ENCODE measurements around the gene LIN28B. TPM values are rescaled to one million over a fixed set of nuclear protein-coding genes. Genes with fewer than 3 reads are reported as not detected.

The LIN28B gene
- total RNA-seq, 8 experiments from 2014 or later = 0.07 to 36.1 (median 9.6) TPM; not detected in 1

DNA sequence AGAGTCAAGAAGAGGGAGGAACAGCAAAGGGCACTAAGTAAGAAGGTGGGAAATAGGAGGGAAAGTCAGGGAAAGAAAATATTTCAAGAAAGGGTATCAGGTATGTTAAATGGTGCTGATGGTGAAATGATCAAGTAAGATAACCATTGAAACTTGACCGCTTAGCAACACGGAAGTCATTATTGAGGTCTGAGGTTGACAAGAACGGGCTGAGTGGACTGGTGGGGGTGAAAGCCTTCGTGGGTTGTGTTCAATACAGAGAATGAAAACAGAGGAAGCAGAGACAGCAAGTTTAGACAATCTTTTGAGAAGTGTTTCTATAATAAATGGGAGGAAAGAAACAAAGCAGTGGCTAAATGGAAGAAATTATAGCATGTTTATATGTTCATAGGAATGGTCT, 72.0 kb downstream of the LIN28B start:
- no peak overlapping the region for H3K4me3 ChIP-seq
- no peak overlapping the region for H3K27ac ChIP-seq
- in situ Hi-C loops (cut with MboI; ENCODE audit: low pct_unique_long_range_greater_than_20kb in 2 of 9, low sequenced_read_pairs in 9 of 9, unreplicated experiment in 9 of 9) = no loop called here
- WGBS, 10 experiments = 31 to 100% (median 77%) methylated on average over 2 to 4 of the region's 4 CpGs
- H3K4me1 ChIP-seq (replicated peaks in 1 of 2) = no peaks in the 10 kb centered on the region
- ATAC-seq (replicated peaks in 6 of 8) = no peak

DNA sequence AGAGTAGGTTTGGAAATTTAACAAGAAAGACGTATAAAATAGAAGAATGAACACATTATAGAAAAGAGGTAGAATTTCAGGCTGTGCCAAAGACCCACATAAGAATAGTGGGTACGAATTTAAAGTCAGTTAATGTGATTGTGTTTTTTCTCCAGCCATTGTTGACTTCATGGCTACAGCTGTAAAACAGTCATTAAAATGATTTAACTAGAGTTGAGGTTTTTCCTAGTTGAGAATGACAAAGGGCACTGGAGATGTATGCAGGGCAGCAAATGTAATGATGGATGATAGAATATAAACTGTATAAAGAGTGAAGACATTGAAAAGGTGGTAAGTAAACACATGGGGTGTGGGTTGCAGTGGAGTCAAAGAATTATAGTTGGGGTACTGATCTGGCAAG, 72.7 kb downstream of the LIN28B start:
- ATAC-seq (replicated peaks in 6 of 8) = peak in 2 of 8 experiments; percentile 13 to 47
- in situ Hi-C loops (cut with MboI; ENCODE audit: low pct_unique_long_range_greater_than_20kb in 2 of 9, low sequenced_read_pairs in 9 of 9, unreplicated experiment in 9 of 9) = no loop called here
- H3K4me3 ChIP-seq = no peak overlapping the region
- WGBS, 10 experiments = 0 to 79% (median 36%) methylated on average over 1 to 2 of the region's 2 CpGs
- no peak overlapping the region for H3K27ac ChIP-seq
- peaks cover 0 to 1% of the 10 kb centered on the region in 2 donors for H3K4me1 ChIP-seq (replicated peaks in 1 of 2)

DNA sequence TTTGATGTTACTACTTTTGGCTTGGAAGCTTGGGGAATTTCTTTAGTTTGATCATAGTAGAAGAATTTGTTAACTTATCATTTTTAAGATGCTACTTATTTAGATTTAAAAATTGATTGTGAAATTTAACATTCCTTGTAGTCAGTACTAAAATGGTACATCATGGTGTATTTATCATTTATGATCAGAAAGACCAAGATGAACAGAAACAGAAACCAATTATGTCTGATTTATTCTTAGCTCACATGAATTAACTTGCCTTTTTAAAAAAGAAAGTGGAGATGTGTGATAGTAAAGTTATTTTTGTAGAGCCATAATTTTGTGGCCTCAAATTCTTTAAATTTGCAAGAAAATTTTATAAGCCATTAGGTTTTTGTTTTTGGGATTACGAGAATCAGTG, 77.6 kb downstream of the LIN28B start:
- no peak overlapping the region for H3K4me3 ChIP-seq
- H3K27ac ChIP-seq = no peak overlapping the region
- peaks cover 0 to 15% of the 10 kb centered on the region in 2 donors for H3K4me1 ChIP-seq (replicated peaks in 1 of 2)
- WGBS, 10 experiments = 0 to 100% (median 83%) methylated on average over 1 of the region's 1 CpG; no CpG with 5 or more reads in 1 of the 10 experiments
- in situ Hi-C loops (cut with MboI; ENCODE audit: low pct_unique_long_range_greater_than_20kb in 2 of 9, low sequenced_read_pairs in 9 of 9, unreplicated experiment in 9 of 9) = no loop called here
- ATAC-seq (replicated peaks in 6 of 8) = no peak

DNA sequence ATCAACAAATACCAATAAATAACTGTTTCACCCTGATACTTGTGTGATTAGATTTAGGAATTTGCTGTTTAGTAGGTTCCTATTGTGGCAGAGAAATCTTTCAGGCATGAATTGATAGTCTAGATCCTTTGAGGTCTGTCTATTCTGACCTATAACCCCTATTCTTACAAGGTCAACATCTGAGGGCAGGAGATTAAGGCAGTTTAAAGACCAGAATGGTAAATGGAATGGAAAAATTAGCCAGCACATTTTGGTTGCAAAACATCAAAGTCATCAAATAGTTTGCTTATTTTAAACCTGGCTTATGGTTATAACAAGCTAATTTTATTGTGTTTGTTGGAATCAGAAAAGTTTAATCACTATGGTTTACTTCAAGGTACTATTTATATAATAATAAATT, 78.4 kb downstream of the LIN28B start:
- H3K4me3 ChIP-seq = no peak overlapping the region
- peaks cover 0 to 15% of the 10 kb centered on the region in 2 donors for H3K4me1 ChIP-seq (replicated peaks in 1 of 2)
- in situ Hi-C loops (cut with MboI; ENCODE audit: low pct_unique_long_range_greater_than_20kb in 2 of 9, low sequenced_read_pairs in 9 of 9, unreplicated experiment in 9 of 9) = no loop called here
- H3K27ac ChIP-seq = no peak overlapping the region
- no peak for ATAC-seq (replicated peaks in 6 of 8)

DNA sequence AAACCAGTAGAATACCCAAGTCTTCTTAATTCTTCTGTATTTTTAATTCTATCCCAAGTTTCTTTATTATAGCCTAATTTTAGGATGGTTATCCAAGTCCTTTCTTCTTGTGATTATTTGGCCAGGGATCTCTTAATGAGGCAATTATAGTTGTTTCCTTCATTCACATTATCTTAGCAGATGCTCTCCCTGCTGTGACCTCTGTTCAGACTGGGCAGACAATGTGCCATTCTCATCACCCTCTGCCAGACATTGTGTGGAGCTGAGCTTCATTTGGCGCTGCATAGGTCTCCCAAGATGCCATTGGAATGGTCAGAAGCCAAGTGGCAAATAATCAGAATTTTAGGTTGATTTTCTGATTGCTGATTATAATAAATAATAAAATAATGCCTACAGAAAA, 79.4 kb downstream of the LIN28B start:
- in situ Hi-C loops (cut with MboI; ENCODE audit: low pct_unique_long_range_greater_than_20kb in 2 of 9, low sequenced_read_pairs in 9 of 9, unreplicated experiment in 9 of 9) = no loop called here
- 0 to 83% (median 50%) methylated on average over 1 of the region's 1 CpG; no CpG with 5 or more reads in 5 of the 10 experiments for WGBS, 10 experiments
- H3K27ac ChIP-seq = no peak overlapping the region
- no peak overlapping the region for H3K4me3 ChIP-seq
- peaks cover 0 to 15% of the 10 kb centered on the region in 2 donors for H3K4me1 ChIP-seq (replicated peaks in 1 of 2)
- peak in 1 of 8 experiments; percentile 30 for ATAC-seq (replicated peaks in 6 of 8)

DNA sequence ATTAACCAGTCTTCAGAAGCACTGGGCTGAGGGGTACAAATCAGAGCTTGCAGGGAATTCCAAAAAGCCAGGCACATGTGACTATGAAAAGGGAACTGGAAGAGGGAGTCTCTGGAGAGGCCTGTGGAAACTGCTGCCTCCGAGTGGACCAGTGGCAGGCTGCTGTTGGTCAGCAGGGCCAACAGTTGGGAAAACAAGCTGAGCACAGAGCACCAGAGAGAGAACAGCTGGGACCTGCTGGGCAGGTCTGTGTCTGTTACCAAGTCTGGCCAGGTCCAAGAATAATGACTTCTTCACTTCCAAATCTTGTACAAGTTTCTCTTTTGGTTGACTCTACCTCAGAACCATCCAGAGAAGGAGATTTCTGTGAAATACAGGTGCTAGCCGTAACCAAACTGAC, 81.4 kb downstream of the LIN28B start:
- WGBS, 10 experiments = 42 to 100% (median 71%) methylated on average over 1 to 2 of the region's 2 CpGs; no CpG with 5 or more reads in 1 of the 10 experiments
- peak in 4 of 8 experiments; percentile 48 to 58 (median 53) for ATAC-seq (replicated peaks in 6 of 8)
- in situ Hi-C loops (cut with MboI; ENCODE audit: low pct_unique_long_range_greater_than_20kb in 2 of 9, low sequenced_read_pairs in 9 of 9, unreplicated experiment in 9 of 9) = no loop called here
- Histone ChIP-seq H3K27ac (no peak overlapping the region), H3K4me3 (no peak overlapping the region), H3K4me1 (replicated peaks in 1 of 2) (peaks cover 4 to 15% of the 10 kb centered on the region in 2 donors)

DNA sequence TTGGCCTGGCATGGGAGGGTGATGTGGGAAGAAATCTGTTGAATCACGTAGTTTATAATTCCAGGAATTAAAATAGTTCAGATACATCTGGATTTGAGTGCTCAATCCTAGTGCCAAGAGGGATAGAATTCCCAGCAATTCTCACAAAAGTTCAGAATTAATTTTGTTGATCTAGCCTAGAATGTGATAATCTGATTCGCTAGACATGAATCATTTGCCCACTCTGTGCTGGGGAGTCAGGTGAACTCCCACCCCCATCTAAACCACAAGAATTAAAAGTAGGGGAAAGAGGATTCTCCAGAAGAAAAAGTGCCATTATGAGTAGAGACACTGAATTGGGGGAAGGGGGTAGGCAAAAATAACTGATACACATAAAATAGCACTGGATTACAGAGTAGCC, 85.0 kb downstream of the LIN28B start:
- no peak for ATAC-seq (replicated peaks in 6 of 8)
- 10 to 100% (median 55%) methylated on average over 1 to 2 of the region's 2 CpGs; no CpG with 5 or more reads in 3 of the 10 experiments for WGBS, 10 experiments
- Histone ChIP-seq H3K27ac (no peak overlapping the region), H3K4me1 (replicated peaks in 1 of 2) (peaks cover 0 to 4% of the 10 kb centered on the region in 2 donors), H3K4me3 (no peak overlapping the region)
- in situ Hi-C loops (cut with MboI; ENCODE audit: low pct_unique_long_range_greater_than_20kb in 2 of 9, low sequenced_read_pairs in 9 of 9, unreplicated experiment in 9 of 9) = no loop called here

DNA sequence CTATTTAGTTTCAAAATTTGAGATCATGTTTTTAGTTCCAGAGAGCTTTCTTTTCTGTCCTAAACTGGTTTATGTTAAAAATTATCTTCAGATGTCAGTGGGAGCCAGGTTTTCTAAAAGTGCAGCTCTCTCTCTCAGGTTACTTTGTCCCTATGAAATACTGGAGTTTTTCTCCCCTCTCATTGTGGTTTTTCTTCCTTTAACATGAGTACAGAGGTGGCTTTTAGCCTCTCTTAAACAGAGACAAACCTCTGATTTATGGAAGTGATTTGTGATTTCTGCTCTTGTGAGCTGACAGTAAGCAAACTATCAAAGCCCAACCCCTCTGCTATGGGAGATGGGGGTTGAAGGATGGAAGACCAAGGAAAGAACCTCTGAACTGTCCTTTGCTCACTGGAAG, 85.7 kb downstream of the LIN28B start:
- peaks cover 0 to 4% of the 10 kb centered on the region in 2 donors for H3K4me1 ChIP-seq (replicated peaks in 1 of 2)
- in situ Hi-C loops (cut with MboI; ENCODE audit: low pct_unique_long_range_greater_than_20kb in 2 of 9, low sequenced_read_pairs in 9 of 9, unreplicated experiment in 9 of 9) = no loop called here
- no peak overlapping the region for H3K4me3 ChIP-seq
- peak in 1 of 8 experiments; percentile 26 for ATAC-seq (replicated peaks in 6 of 8)
- H3K27ac ChIP-seq = no peak overlapping the region

DNA sequence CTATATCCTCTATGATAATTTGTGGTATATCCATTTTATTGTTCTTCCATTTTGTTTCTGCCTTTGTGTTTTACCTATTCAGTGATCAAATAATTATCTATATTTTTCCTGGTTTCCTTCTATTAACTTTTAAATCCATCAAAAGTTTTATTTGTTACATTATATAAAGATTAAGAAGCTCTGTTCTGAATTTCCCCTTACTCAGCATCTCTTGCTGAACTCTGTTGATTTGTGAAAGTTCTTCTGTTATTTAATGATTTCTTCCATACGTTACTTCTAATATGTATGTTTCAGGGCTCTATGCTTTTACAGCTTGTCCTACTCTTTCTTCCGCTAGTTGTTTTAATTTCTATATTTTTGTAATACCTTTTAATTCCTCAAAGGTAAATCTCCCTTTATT, 87.1 kb downstream of the LIN28B start:
- Histone ChIP-seq H3K27ac (no peak overlapping the region), H3K4me3 (no peak overlapping the region), H3K4me1 (replicated peaks in 1 of 2) (peaks cover 0 to 4% of the 10 kb centered on the region in 2 donors)
- no peak for ATAC-seq (replicated peaks in 6 of 8)
- in situ Hi-C loops (cut with MboI; ENCODE audit: low pct_unique_long_range_greater_than_20kb in 2 of 9, low sequenced_read_pairs in 9 of 9, unreplicated experiment in 9 of 9) = no loop called here
- 32 to 100% (median 96%) methylated on average over 1 to 2 of the region's 2 CpGs for WGBS, 10 experiments

DNA sequence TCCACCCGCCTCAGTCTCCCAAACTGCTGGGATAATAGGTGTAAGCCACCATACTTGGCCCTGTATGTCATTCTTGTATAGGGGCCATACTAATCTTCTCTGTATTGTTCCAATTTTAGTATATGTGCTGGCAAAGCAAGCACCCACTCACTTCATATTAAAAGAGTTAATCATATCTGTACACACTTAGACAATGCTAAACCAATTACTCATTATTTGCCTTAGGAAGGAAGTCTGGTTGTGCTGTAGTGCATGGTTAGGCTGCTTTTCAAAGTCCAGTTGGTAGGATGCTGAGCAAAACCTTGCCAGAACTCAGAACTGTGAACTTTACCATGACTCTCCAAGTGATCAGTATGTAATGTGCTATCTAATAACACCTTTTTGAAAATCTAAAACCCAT, 88.6 kb downstream of the LIN28B start:
- in situ Hi-C loops (cut with MboI; ENCODE audit: low pct_unique_long_range_greater_than_20kb in 2 of 9, low sequenced_read_pairs in 9 of 9, unreplicated experiment in 9 of 9) = no loop called here
- 100% methylated on average over 1 of the region's 1 CpG; no CpG with 5 or more reads in 9 of the 10 experiments for WGBS, 10 experiments
- peaks cover 0 to 4% of the 10 kb centered on the region in 2 donors for H3K4me1 ChIP-seq (replicated peaks in 1 of 2)
- no peak for ATAC-seq (replicated peaks in 6 of 8)
- H3K4me3 ChIP-seq = no peak overlapping the region
- no peak overlapping the region for H3K27ac ChIP-seq

DNA sequence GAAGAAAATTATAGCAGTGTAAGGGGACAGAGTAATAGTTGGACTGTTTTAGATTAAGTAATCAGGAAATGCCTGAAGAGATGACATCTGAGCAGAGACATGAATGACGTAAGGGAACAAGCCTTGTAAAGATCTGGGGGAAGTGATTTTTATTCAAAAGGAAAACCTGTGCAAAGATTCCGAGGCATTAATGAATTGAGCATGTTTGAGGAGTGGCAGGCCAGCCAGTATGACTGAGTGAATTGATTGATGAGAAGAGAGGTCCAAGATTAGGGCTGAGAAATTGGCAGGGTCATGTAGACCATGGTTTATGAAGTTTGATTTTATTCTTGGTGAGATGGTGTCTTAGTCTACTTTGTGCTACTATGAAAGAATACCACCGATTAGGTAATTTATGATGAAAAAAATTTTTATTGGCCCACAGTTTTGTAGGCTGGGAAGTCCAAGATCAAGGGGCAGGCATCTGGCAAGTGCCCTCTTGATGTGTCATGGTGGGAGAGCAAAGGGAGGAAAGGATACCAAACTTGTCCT, 95.1 kb downstream of the LIN28B start:
- in situ Hi-C loops (cut with MboI; ENCODE audit: low pct_unique_long_range_greater_than_20kb in 2 of 9, low sequenced_read_pairs in 9 of 9, unreplicated experiment in 9 of 9) = loop anchor here in 2 of 9 experiments (25.0 kb wide), 2 partner anchors 90 to 115 kb away; partner anchors contain the start of gene LIN28B (in 1 of the 2)
- Histone ChIP-seq H3K4me3 (no peak overlapping the region), H3K27ac (no peak overlapping the region), H3K4me1 (replicated peaks in 1 of 2) (no peaks in the 10 kb centered on the region)
- peak in 1 of 8 experiments; percentile 37 for ATAC-seq (replicated peaks in 6 of 8)
- WGBS, 10 experiments = 0 to 100% (median 71%) methylated on average over 1 to 3 of the region's 3 CpGs; no CpG with 5 or more reads in 2 of the 10 experiments

DNA sequence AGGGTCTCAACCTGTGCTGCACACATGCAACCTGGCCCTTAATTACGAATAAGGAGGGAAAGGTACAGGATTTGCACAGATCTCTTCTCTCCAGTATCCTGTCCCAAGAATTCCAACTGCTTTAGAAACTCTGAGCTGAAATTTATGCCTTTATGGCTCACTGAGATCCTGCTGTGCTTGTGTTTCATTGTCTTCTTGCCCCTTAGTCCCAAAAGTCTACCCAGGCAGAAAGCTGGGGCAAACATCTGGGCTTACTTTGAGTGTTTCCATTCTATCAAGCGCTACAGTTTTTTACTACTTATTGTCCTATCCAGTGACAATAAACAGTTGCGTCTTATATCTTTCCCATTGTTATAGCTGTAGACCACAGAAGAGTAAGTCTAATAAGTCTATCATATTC, 99.7 kb downstream of the LIN28B start:
- WGBS, 10 experiments = 20 to 100% (median 78%) methylated on average over 1 to 3 of the region's 3 CpGs; no CpG with 5 or more reads in 1 of the 10 experiments
- Histone ChIP-seq H3K27ac (no peak overlapping the region), H3K4me1 (replicated peaks in 1 of 2) (peaks cover 0 to 4% of the 10 kb centered on the region in 2 donors), H3K4me3 (no peak overlapping the region)
- no peak for ATAC-seq (replicated peaks in 6 of 8)
- in situ Hi-C loops (cut with MboI; ENCODE audit: low pct_unique_long_range_greater_than_20kb in 2 of 9, low sequenced_read_pairs in 9 of 9, unreplicated experiment in 9 of 9) = loop anchor here in 2 of 9 experiments (25.0 kb wide), 2 partner anchors 94 to 119 kb away; partner anchors contain the start of gene LIN28B (in 1 of the 2)

DNA sequence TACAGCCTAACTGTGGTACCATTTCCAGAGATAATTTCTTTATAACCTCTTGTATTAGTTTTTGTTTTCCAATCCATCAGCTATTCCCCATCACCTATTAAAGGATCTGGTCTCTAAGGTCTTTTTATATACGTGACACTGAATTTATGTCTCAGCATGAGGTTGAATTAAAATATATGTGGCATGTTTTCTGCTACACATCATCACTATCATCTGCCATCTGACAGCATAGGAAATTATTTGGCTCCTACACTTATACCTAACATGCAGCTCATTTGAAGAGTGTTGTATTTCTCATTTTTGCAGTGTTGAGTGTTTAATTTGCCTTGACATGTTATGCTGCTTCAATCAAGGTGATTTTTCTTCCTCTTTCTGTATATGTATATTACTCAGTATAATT, 100.3 kb downstream of the LIN28B start:
- Histone ChIP-seq H3K4me3 (no peak overlapping the region), H3K27ac (no peak overlapping the region), H3K4me1 (replicated peaks in 1 of 2) (peaks cover 0 to 4% of the 10 kb centered on the region in 2 donors)
- WGBS, 10 experiments = 38 to 100% (median 61%) methylated on average over 1 of the region's 1 CpG; no CpG with 5 or more reads in 2 of the 10 experiments
- in situ Hi-C loops (cut with MboI; ENCODE audit: low pct_unique_long_range_greater_than_20kb in 2 of 9, low sequenced_read_pairs in 9 of 9, unreplicated experiment in 9 of 9) = loop anchor here in 2 of 9 experiments (25.0 kb wide), 2 partner anchors 95 to 120 kb away; partner anchors contain the start of gene LIN28B (in 1 of the 2)
- no peak for ATAC-seq (replicated peaks in 6 of 8)

DNA sequence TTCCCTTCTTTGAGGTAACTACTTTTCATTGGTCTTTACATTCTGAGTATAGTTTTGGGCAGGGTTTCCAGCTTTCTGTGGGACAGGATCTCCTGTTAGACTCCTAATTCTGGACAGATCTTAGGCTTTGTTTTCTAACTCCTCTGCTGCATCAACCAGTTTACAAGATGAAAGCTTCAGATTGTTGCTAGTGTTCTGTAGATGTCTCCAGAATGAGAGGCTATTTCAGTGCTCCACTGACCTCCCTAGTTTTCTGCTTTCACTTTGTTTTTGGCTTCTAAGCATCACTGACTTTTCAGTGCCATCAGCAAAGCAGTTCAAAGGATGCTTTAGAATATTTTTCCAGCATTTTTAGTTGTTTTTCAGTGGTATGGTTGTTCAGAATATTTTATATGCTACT, 101.4 kb downstream of the LIN28B start:
- peaks cover 0 to 4% of the 10 kb centered on the region in 2 donors for H3K4me1 ChIP-seq (replicated peaks in 1 of 2)
- no peak for ATAC-seq (replicated peaks in 6 of 8)
- H3K4me3 ChIP-seq = no peak overlapping the region
- in situ Hi-C loops (cut with MboI; ENCODE audit: low pct_unique_long_range_greater_than_20kb in 2 of 9, low sequenced_read_pairs in 9 of 9, unreplicated experiment in 9 of 9) = loop anchor here in 2 of 9 experiments (25.0 kb wide), 2 partner anchors 96 to 121 kb away; partner anchors contain the start of gene LIN28B (in 1 of the 2)
- H3K27ac ChIP-seq = no peak overlapping the region

Measured in motor neuron (in vitro differentiated cells).